Measurements from ENCODE around the gene FBRS.

- TF ChIP-seq NR3C1 (IDR thresholded peaks at IDR 0.05) (no peak), CTCF (IDR thresholded peaks at IDR 0.05) (no peak)
Observed at GRCh38 chr16:30694926-30695693, 36.9 kb downstream of the FBRS start.

All from A549 (cell line).